ENCODE data around the gene ATP2A3.

ATP2A3 gene

DNA sequence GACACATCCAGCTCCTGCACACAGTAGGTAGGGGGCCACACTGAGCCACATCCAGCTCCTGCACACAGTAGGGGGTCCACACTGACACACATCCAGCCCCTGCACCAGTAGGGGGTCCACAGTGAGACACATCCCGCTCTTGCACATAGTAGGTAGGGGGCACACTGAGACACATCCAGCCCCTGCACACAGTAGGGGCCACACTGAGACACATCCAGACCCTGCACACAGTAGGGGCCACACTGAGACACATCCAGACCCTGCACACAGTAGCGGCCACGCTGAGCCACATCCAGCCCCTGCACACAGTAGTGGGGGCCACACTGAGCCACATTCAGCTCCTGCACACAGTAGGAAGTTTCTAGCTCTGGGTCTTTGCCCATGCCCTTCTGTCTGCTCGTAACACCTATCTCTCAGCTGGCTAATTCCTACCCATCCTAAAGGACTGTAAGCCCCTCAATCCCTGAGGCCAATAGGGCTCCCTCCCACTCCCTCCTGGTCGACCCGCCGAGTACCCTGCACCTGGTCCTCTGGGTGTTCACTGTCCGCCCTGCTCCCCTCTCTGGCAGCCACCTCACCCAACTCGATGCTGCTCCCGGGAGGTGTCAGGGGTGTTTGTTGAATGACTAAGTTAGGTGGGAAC is 9.4 kb upstream of the ATP2A3 start:
- DNase-seq (ENCODE audit: low read depth in 2 of 2) = no peak

DNA sequence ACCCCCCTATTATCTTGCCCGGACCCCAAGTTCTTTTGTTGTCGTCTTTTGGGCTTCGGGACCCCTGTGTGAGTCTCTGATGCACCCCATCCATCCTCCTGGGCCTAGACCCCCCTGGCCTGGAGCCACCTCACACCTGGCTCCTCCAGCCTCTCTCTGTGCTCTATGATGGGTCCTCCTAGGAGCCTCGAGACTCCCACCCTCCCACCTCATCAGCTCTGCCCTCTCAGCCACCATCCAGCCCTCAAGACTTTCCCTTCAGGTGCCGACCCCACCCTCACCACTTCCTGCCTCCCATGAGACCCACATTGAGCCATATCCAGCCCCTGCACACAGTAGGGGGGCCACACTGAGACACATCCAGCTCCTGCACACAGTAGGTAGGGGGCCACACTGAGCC is 8.7 kb upstream of the ATP2A3 start:
- no peak for DNase-seq (ENCODE audit: low read depth in 2 of 2)

DNA sequence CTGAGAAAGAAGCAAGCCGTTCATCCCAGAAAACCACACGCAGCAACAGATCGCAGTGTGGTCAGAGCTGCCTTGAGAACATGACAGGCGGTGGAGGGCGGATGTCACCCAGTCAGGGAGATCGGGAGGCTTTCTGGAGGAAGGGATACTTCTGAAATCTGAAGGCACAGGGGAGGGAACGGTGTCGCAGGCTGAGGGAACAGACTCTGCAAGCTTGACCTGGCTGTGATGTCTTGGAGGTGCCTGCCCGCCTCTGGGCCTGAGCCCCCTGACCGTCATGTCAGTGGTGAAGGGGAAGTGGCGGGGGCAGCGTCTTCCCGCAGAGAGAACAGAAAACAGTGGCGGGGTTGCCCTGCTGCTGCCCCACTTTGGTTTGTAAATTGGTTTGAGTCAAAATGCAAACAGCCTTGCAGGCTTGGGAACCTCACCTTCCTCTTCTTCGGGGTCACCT is 8.1 kb upstream of the ATP2A3 start:
- no peak for DNase-seq (ENCODE audit: low read depth in 2 of 2)

DNA sequence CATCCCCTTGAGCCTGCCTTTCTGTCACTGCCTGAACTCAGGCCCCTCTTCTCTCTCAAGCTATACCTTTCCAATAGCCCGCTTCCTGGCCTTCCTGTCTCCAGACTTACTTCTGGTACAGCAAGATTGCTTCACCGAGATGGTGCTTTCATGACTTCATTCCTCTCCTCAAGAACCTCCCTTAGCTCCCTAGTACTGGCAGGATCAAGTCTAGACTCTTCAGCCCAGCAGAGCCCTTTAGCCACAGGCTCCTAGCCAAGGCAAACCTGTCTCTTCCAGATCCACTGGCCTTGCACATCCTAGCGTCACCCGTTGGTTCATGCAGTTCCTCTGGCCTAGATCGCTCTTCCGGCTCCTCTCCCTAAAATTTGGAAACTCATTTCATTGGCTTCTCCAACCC is 6.4 kb upstream of the ATP2A3 start:
- DNase-seq (ENCODE audit: low read depth in 2 of 2) = no peak

DNA sequence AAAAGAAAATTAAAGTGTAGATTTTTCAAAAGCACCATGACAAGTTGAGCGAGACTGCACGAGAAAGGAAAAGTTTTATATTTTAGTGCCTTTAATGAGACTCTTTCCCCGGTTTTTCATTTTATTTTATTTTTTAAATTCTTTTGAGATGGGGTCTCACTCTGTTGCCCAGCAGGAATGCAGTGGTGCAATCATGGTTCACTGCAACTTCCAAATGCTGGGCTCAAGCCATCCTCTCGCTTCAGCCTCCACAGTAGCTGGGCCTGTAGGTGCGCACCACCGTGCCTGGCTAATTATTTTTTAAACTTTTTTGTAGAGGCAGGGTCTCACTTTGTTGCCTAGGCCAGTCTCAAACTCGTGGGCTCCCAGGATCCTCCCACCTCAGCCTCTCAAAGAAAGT is 5.7 kb upstream of the ATP2A3 start:
- no peak for DNase-seq (ENCODE audit: low read depth in 2 of 2)

DNA sequence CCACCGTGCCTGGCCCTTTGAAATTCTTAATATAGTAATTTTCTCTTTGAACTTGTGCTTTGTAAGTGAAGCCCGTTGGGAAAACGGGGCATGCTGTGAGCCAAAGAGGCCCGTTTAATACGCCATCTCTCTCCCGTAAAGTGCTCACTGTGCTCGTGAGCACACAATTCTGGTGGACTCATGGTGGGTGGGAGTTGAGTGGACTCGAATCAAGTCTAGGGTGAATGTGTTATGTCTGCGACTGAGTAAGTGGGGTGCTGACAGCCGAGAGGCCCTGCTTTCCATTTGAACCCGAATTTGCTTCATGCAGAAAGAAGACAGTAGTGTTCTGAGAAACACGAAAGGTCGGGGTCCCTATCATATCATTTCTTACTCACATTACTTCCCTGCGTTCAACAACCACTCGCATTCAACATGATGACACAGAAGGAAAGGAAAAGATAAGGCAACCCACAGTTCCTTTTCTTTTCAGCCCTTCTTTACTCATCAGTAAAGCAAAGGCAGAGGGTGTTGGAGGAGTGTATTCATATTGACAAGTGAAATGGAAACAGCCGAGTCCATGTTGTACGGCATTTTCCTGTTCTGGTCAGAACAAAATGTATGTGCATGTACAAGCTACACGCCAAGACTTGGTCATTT is 4.8 kb upstream of the ATP2A3 start:
- no peak for DNase-seq (ENCODE audit: low read depth in 2 of 2)

DNA sequence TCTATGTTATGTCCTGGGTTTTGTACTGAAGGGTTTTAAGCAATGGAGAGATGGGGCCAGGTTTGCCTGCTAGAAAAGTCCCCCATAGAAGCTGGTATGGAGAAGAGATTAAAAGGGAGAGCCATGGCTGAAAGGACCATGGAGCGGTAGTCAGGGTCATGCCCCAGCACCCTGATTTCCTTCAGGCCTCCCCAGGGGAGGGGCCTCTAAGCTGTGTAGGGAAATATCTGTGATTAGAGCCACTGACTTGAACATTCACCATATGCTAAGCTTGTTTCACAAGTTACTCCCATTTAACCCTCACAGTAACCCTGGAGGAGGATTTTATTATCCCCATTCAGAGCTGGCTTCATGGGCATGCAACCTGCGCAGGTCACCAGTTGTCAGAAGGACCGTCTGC is 3.8 kb upstream of the ATP2A3 start:
- DNase-seq (ENCODE audit: low read depth in 2 of 2) = no peak

DNA sequence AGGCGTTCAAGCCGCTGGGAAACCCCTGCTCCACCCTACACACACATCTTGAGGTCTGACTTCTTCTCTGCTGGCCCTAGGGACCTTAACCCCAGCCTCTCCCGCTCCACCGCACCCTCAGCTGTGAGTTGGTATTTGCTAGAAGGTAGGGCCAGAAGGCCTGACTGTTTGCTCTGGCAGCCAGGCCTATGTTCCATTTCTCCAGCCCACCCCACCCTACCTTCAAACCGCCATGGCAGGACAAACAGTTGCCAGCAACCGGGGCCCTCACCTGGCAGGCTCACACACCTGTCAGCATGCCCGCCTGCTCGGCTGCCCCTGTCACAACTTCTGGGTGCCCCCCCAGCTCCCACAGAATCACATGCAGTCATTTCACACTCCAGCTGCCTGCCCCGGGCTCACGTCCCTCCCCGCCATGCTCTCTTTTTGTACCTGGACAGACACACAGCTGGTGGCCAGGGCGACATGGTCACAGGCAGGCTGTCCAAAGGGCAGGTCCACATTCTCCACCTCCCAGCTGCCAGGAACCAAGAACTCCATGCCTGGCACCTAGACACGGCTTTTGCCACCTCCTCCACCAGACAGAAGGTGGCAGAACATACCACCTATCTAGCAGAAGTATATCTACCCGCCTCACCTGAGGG is 2.6 kb upstream of the ATP2A3 start:
- DNase-seq (ENCODE audit: low read depth in 2 of 2) = no peak

DNA sequence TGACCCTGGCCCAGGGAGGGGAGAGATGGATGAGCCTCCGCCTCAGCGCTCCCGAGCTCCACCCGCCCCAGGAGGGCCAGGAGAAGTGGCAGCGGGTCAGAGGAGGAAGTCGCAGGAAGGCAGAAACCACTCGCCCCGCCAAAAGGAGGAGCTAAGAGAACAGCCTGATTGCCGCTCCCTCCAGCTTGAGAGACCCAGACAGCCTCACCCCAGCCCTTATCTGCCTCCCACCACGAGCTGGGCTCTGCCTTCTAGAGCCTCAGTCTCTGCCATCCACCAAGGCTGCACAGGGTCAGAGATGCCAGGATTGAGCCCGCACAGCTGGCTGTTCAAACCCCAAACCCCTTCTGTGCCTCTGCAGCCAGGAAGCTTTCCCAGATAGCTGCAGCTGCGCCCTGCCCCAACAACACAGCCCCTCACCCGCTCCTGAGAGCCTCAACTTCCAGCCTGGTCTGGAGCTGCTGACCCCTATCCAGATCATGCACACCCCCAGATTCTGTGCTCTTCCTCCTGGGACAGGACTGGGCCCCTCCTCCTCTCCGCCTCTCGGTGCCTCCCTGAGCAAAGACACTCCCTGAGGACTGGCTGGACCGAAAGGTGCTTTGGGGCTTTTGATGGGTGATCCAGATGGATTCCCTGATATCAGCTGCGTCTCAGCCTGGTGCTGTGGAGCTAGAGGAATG is 1.0 kb upstream of the ATP2A3 start:
- peak; percentile 31 to 39 for DNase-seq (ENCODE audit: low read depth in 2 of 2)

DNA sequence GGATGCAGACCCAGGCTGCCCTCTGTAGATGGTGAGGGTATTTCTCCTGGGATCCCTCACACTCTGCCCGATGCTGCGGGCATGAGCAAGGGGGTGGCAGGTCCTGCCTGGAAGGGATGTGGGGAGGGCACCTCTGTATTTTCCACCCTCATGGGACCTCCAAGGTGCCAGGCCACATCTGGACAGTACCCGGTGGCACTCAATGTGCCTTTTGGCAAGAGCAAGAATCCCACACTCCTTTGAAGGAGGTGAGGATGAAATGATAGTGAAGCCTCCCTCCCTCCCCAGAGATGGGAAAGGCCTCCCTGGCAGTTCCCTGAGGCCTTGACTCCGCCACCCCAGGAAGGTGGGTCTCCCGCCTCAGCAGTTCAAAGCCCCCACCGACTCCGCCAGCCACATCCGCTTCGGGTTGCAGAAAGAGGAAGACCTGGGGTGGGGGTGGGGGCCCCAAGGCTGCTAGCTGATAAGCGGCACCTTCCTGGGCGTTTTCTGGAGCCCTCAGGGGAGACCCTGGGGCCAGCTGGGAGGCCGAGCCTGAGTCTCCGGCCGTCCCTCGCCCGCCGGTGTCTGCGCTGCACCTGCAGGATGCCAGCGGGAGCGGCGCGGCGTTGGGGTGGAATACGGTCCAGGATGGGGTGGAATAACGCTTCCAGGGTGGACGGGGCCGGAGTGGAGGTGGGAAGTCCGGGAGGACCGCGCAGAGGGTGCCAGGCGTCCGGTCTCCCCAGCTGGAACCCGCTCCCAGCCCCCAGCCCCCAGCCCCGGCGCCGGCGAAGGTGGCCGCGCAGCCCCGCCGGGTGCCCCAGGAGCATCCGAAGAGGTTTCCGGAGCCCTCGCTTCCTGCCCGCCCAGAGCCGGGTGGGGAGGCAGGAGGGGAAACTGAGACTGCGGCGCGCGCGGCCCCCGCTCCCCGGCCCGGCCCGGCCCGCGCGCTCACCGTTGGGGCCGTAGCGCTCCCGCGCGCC is 718 bp downstream of the ATP2A3 start:
- peak; percentile 21 for DNase-seq (ENCODE audit: low read depth in 2 of 2)

DNA sequence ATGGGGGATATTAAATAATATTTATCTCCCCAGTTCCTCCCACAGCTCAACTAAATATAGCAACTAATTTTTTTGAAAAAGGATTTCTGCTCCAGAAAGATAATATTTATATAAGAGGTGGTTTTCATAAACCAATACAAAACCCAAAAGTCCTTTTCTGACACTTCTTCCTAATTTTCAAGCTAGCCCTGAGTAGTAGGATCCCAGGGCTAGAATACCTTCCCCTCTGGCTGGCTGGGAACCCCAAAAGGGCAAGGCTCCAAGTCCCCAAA is 1.3 kb downstream of the ATP2A3 start:
- no peak for DNase-seq (ENCODE audit: low read depth in 2 of 2)

DNA sequence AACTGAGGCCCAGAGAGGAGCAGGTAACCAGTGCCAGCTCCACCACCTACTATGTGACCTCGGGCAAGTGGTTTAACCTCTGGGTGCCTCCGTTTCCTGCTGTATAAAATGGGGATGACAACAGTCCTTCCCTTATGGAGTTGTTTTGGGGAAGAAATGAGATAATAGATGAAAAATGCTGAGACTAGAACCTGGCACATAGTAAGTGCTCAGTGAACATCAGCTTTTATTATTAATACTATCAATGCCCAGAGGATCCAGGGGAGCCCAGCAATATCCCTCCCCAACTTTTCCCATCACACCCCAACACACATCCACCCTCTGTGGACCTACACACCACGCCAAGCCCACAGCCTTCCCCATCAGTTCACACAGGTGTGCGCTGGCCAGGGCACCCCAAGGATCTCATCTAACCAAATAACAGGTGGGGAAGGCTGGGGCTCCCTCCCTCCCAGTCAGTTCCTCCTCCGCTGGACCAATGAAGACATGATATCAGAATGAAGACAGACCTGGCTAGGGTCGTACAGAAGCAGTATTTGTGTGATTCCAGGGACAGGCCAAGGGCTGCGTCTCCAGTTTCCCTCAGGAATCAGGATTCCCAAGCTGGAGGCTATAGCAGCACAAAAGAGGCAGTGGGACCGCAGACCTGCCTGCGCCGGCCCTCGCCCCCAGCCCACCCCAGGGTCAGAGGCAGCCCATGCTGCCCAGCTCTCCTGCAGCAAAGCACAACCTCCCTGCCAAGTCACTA is 1.8 kb downstream of the ATP2A3 start:
- DNase-seq (ENCODE audit: low read depth in 2 of 2) = no peak

DNA sequence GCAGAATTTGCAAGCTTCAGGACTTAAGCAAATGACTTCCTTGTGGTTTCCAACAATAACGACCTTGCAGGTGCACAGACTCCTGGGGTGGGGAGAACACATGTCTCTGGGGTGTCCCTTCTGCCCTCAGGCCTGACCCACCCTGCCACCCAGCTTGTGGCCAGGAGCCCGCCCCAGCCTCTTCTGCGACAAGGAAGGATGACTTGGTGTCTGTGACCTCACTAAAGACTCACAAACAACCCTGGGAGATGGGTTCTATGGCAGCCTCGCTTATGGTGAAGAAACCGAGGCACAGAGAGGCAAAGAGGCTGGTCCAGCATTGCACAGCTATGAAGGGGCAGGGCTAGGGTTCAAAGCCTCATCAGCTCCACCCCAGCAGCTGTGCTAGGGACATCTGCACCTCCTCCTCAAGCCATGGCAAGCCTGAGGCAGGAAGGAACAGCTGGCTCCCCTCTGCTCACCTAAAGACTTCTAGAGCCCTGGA is 2.6 kb downstream of the ATP2A3 start:
- no peak for DNase-seq (ENCODE audit: low read depth in 2 of 2)

DNA sequence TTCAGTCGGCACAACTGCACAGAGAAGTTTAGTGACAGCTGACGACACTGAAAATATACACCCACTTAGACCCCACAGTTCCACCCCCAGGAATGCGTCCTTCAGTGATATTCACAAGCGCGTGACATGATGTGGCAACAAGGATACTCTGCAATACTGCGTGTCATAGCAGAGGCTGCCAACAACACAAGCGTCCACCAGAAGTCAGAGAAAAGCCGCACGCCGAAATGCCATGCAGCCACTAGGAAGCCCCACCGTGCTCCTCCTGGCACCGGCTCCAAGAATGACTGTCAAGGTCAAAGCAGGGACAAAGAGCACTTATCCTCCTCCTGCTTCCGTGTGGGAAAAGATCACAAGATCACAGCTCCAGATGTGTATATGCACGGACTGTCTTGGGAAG is 3.5 kb downstream of the ATP2A3 start:
- no peak for DNase-seq (ENCODE audit: low read depth in 2 of 2)

DNA sequence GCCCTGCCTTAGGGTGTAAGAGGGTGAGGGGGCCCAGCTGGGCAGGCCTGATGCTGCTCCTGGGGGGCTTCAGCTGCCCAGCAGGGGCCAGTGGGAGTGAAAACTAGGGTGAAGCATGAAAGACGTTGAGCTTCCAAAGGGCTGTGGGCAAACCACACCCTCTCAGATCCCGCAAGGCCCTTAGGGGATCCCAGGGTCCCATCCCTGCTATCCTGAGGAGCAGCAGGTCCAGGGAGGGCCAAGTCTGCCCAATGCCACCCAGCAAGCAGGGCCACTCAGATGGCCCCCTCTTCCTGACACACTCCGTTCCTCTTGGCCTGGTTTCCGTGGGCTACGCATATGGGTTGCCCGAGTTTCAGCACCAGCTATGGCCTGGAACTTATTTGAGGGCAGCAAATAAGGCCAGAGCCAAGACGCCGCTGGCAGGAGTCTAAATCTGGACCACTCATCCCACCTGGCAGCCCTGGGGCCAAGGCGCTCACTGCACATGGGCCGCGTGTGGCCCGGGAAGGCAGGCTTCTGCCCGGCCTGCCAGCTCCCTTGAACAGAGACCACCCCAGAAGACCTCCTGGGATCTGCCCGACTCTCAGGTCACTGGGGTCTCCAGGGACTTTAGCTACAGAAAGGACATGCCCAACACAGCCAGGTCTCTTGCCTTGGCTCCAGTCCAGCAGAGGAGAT is 4.2 kb downstream of the ATP2A3 start:
- no peak for DNase-seq (ENCODE audit: low read depth in 2 of 2)

DNA sequence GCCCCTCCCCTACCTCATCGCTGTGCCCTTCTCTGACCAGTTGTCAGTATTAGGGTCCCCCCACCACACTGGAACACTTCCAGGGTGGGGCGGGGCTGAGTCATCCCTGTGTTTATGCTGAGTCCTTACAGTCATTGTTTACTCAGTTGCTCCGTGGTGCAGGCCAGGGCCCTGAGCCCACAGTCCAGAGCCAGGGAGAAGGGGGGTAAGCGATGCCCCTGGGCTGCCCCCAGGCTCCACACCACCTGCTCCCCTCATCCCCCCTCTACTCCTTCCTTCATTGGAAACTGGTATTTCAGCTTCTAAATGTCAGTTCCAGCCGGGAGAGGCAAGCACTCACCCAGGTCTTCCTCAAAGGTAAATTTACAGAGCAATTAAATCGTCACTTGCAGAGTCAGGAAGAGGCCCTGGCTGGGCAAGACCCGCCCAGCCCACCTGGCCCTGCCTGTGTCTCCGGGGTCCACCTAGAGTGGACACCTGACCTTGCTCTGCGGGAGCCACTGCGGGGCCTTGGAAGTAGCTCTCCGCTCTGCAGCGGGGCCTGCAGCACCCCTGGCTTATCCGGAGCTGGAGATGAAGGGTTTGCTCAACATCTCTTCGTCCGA is 4.8 kb downstream of the ATP2A3 start:
- no peak for DNase-seq (ENCODE audit: low read depth in 2 of 2)

DNA sequence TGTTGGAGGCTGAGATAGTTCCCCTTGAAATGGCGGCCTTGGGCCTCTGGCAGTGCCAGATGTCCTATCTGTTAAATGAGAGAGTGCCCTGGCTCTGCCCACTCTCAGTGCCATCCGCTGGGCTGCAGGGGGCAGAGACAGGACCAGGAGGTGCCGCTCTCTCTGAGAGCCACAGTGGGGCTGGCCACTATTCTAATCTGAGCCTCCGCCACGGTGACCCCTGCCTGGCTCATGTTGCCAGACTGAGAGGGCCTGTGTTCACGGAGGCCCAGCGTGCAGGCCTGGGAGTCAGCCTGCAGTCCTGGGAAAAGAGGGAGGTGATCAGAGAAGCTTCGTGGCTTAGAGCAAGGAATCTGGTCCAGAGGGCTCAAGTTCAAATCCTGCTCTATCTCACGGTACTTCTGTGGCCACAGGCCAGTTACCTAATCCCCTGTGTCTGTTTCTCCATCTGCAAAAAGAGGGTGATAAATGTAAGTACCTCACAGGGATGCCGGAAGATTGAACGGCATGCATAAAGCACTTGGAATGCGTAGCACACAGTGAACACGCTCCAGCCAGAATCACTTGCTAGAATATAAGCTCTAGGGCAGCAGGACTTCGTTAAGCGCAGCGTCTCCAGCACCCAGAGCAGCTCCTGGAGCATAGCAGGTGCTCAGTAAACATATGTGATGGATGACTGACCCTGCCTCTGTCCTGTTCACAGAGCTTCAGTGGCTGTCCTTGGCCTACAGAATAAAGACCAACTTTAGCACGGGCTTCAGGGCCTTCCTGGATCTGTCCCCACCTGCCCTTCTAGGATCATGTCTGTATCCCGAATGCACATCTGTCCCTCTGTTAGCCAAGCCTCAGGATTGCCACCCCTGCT is 6.3 kb downstream of the ATP2A3 start:
- no peak for DNase-seq (ENCODE audit: low read depth in 2 of 2)

DNA sequence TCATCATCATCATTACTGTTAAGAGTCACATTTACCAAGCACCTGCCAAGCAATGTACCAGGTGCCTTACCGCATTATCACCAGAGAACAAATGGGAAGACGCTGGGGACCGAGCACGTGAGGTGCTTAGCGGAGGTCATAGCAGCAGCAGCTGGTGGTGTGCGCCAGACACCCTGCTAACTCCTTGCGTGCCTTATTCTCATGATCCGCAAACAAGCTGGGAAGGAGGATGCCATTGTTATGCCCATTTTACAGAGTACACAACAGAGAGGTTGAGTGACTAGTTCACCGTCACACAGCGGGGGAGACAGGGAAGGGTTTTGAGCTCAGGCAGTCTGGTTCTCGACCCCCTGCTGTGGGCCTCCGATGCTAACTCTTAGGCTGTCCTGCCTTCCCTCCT is 7.3 kb downstream of the ATP2A3 start:
- DNase-seq (ENCODE audit: low read depth in 2 of 2) = no peak

DNA sequence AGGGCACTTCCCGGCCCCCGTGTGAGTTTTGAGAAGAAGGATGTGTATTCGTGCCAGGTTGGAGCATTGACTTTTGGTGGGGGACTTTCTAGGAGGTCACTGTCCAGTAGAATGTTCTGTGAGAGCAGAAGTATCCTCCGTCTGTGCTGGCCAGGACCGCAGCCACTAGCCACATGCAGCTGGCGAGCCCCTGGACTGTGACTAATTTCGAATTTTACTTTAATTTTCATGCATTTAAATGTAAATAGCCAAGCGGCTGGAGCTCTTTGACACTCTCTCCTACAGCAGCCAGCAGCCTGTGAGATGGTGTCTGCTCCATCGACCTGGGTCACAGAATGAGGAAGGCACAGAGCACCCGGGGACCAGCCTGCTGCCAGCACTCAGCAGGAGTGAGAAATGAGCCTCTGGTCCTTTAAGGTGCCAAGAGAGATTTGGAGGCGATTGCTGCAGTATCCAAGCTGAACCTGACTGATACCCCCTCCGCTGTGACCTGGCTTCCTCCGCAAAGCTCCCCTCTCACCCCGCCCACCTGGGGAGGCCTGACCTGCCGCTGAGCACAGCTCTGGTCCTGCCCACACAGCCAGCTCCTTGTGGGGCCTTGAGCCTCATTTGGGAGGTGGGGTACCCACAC is 7.8 kb downstream of the ATP2A3 start:
- DNase-seq (ENCODE audit: low read depth in 2 of 2) = no peak
